Liver (tissue), 9 donors: ENCODE data around the gene ARNT2. TPM values are rescaled to one million over a fixed set of nuclear protein-coding genes. Genes with fewer than 3 reads are reported as not detected.

Experiments used
- DNase-seq: peaks from one replicate; pipeline ENCODE4 v3.0.0-alpha.2; 2017; ENCODE audit warnings: low spot score
- H3K27ac ChIP-seq, 2 donors: one replicate each; pipeline ENCODE4 v1.7.0; 2013; ENCODE audit warnings: inconsistent platforms in 2 of 2, low read length in 2 of 2, control low read depth in 1 of 2, low read depth in 1 of 2, mild to moderate bottlenecking in 1 of 2
- H3K27me3 ChIP-seq, 4 donors: one replicate each; pipeline versions ENCODE4 v1.6.1 to v1.7.0; 2013; ENCODE audit warnings: low read length in 3 of 4, inconsistent platforms in 1 of 4, mild to moderate bottlenecking in 1 of 4, moderate library complexity in 1 of 4; ENCODE audit not compliant: control insufficient read depth in 4 of 4, insufficient read depth in 4 of 4
- H3K36me3 ChIP-seq, 4 donors: one replicate each; pipeline versions ENCODE4 v1.6.1 to v1.7.0; 2013; ENCODE audit warnings: low read length in 3 of 4, mild to moderate bottlenecking in 3 of 4, low read depth in 1 of 4, moderate library complexity in 1 of 4; ENCODE audit not compliant: control insufficient read depth in 4 of 4, insufficient read depth in 3 of 4
- H3K4me1 ChIP-seq, 4 donors: one replicate each; pipeline versions ENCODE4 v1.6.1 to v1.7.0; 2013; ENCODE audit warnings: low read length in 3 of 4, mild to moderate bottlenecking in 3 of 4, moderate library complexity in 1 of 4; ENCODE audit not compliant: control insufficient read depth in 4 of 4, insufficient read depth in 4 of 4
- H3K4me3 ChIP-seq, 3 donors: one replicate each; pipeline versions ENCODE4 v1.6.1 to v1.7.0; 2013; ENCODE audit warnings: low read length in 3 of 3, control low read depth in 1 of 3, low read depth in 1 of 3, mild to moderate bottlenecking in 1 of 3
- H3K9ac ChIP-seq, 2 donors: one replicate each; pipeline ENCODE4 v1.7.0; 2013; ENCODE audit warnings: low read length in 2 of 2, mild to moderate bottlenecking in 2 of 2, moderate library complexity in 2 of 2, control low read depth in 1 of 2, low read depth in 1 of 2
- H3K9me3 ChIP-seq, 4 donors: one replicate each; pipeline versions ENCODE4 v1.6.1 to v1.7.0; 2013; ENCODE audit warnings: low read length in 3 of 4; ENCODE audit not compliant: control insufficient read depth in 4 of 4
- EGR1 ChIP-seq, 2 donors: IDR thresholded peaks; 2 replicates each; pipeline ENCODE4 v1.6.1; 2016 to 2018; ENCODE audit warnings: antibody characterized with exemption in 2 of 2, low read depth in 2 of 2
- FOXA1 ChIP-seq: IDR thresholded peaks from 2 replicates; pipeline ENCODE4 v1.6.1; 2016; ENCODE audit warnings: antibody characterized with exemption
- FOXA2 ChIP-seq: IDR thresholded peaks from 2 replicates; pipeline ENCODE4 v1.6.1; 2016; ENCODE audit warnings: antibody characterized with exemption
- GABPA ChIP-seq, 2 donors: IDR thresholded peaks in 1 of 2; conservative IDR thresholded peaks in 1 of 2; 2 replicates each; pipeline ENCODE4 v1.6.1; 2016; ENCODE audit warnings: antibody characterized with exemption in 2 of 2, mild to moderate bottlenecking in 1 of 2, moderate library complexity in 1 of 2
- HNF4A ChIP-seq, 2 donors: conservative IDR thresholded peaks; 2 replicates each; pipeline ENCODE4 v1.6.1; 2016; ENCODE audit warnings: antibody characterized with exemption in 2 of 2, mild to moderate bottlenecking in 2 of 2
- HNF4G ChIP-seq: IDR thresholded peaks from 2 replicates; pipeline ENCODE4 v1.6.1; 2016; ENCODE audit warnings: antibody characterized with exemption
- JUND ChIP-seq, 2 donors: IDR thresholded peaks; 2 replicates each; pipeline ENCODE4 v1.6.1; 2016; ENCODE audit warnings: antibody characterized with exemption in 2 of 2
- NR2F2 ChIP-seq: IDR thresholded peaks from 2 replicates; pipeline ENCODE4 v1.6.1; 2016; ENCODE audit warnings: antibody characterized with exemption
- RAD21 ChIP-seq, 2 donors: IDR thresholded peaks; 2 replicates each; pipeline ENCODE4 v1.6.1; 2016; ENCODE audit warnings: antibody characterized with exemption in 2 of 2, mild to moderate bottlenecking in 2 of 2
- RXRA ChIP-seq, 2 donors: IDR thresholded peaks; 2 replicates each; pipeline ENCODE4 v1.6.1; 2017 to 2018; ENCODE audit warnings: antibody characterized with exemption in 2 of 2, mild to moderate bottlenecking in 1 of 2
- SP1 ChIP-seq: IDR thresholded peaks from 2 replicates; pipeline ENCODE4 v1.6.1; 2018; ENCODE audit warnings: antibody characterized with exemption, mild to moderate bottlenecking
- TAF1 ChIP-seq: conservative IDR thresholded peaks from 2 replicates; pipeline ENCODE4 v1.6.1; 2016; ENCODE audit warnings: antibody characterized with exemption, mild to moderate bottlenecking
- YY1 ChIP-seq: IDR thresholded peaks from 2 replicates; pipeline ENCODE4 v1.6.1; 2016; ENCODE audit warnings: antibody characterized with exemption, mild to moderate bottlenecking
- WGBS: extraction: QIAGEN DNeasy Blood & Tissue Kit; methylation state at CpG from one replicate; pipeline ENCODE4 v1.1.7; 2013; 5-methylcytosine and 5-hydroxymethylcytosine counted together
- polyA plus RNA-seq, 2 donors: library from polyadenylated mRNA; stranded (reverse) in 1 of 2; unstranded in 1 of 2; fragments of 200-250 nt in 1 of 2; fragments of >200 nt in 1 of 2; fragmentation: Nextera tagmentation in 1 of 2; extraction: Ambion mirVana in 1 of 2; gene quantifications; one replicate each; pipeline versions ENCODE4 v1.2.1 to v1.2.3, GENCODE V29; 2013 to 2015
- total RNA-seq, 2 donors: library from RNA; depleted of rRNA; stranded (reverse); fragments of >200 nt; gene quantifications; one replicate each; pipeline ENCODE4 v1.2.3, GENCODE V29; 2014
- TF ChIP-seq, protein P1 (sequence below): fragments of 150-350 bp; IDR thresholded peaks from 2 replicates; pipeline ENCODE4 v1.5.1; 2017; ENCODE audit warnings: improper control_type of control experiment, low read depth, low read length; ENCODE audit not compliant: missing input control
- TF ChIP-seq, protein P2 (sequence below): IDR thresholded peaks from 2 replicates; pipeline ENCODE4 v1.6.1; 2016; ENCODE audit warnings: antibody characterized with exemption
- TF ChIP-seq, protein P3 (sequence below): IDR thresholded peaks from 2 replicates; pipeline ENCODE4 v1.6.1; 2016; ENCODE audit warnings: antibody characterized with exemption, mild to moderate bottlenecking
- TF ChIP-seq, protein P4 (sequence below): IDR thresholded peaks from 2 replicates; pipeline ENCODE4 v1.6.1; 2016; ENCODE audit warnings: antibody characterized with exemption
- TF ChIP-seq, protein P5 (sequence below): IDR thresholded peaks from 2 replicates; pipeline ENCODE4 v1.6.1; 2016; ENCODE audit warnings: antibody characterized with exemption
- donor health status: healthy.
- donor health status: healthy.
- donor health status: healthy.
- donor health status: healthy.
- donor health status: healthy.

The ARNT2 gene
- total and polyA plus RNA-seq, 4 donors, result 0.17 to 0.92 (median 0.54) TPM

DNA sequence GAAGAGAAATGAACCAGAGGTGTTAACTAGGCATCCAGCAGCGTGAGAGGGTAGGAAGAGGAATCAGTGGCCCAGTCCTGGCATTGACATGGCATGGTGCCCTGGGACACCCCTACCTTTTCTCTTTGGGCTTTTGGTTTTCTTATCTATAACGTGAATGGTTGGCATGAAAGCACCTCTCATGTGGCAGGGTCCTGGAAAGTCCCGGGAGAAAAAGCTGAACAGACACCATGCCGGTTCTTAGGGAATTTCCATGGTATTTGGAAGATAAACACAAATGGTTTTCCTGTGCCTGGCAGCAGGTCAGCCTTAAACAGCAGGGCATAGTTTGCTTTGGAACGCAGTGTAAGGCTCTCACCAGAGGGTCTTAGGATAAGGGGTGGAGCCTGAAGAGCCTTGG lies 15.4 kb downstream of the ARNT2 start:
- H3K9ac ChIP-seq, result no peak overlapping the region
- no peak overlapping the region for H3K4me3 ChIP-seq
- H3K27me3 ChIP-seq, result peaks cover 0 to 5% (median 0%) of the 10 kb centered on the region in 4 donors
- 19% methylated on average over 5 of the region's 5 CpGs for WGBS
- DNase-seq, result no peak
- H3K27ac ChIP-seq, result no peak overlapping the region
- no peak for TF ChIP-seq FOXA1
- no peak for TF ChIP-seq YY1
- TF ChIP-seq SP1, result no peak
- TF ChIP-seq, protein P1, sequence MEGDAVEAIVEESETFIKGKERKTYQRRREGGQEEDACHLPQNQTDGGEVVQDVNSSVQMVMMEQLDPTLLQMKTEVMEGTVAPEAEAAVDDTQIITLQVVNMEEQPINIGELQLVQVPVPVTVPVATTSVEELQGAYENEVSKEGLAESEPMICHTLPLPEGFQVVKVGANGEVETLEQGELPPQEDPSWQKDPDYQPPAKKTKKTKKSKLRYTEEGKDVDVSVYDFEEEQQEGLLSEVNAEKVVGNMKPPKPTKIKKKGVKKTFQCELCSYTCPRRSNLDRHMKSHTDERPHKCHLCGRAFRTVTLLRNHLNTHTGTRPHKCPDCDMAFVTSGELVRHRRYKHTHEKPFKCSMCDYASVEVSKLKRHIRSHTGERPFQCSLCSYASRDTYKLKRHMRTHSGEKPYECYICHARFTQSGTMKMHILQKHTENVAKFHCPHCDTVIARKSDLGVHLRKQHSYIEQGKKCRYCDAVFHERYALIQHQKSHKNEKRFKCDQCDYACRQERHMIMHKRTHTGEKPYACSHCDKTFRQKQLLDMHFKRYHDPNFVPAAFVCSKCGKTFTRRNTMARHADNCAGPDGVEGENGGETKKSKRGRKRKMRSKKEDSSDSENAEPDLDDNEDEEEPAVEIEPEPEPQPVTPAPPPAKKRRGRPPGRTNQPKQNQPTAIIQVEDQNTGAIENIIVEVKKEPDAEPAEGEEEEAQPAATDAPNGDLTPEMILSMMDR, result no peak
- TF ChIP-seq, protein P2, sequence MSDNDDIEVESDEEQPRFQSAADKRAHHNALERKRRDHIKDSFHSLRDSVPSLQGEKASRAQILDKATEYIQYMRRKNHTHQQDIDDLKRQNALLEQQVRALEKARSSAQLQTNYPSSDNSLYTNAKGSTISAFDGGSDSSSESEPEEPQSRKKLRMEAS, result no peak
- TF ChIP-seq, protein P3, sequence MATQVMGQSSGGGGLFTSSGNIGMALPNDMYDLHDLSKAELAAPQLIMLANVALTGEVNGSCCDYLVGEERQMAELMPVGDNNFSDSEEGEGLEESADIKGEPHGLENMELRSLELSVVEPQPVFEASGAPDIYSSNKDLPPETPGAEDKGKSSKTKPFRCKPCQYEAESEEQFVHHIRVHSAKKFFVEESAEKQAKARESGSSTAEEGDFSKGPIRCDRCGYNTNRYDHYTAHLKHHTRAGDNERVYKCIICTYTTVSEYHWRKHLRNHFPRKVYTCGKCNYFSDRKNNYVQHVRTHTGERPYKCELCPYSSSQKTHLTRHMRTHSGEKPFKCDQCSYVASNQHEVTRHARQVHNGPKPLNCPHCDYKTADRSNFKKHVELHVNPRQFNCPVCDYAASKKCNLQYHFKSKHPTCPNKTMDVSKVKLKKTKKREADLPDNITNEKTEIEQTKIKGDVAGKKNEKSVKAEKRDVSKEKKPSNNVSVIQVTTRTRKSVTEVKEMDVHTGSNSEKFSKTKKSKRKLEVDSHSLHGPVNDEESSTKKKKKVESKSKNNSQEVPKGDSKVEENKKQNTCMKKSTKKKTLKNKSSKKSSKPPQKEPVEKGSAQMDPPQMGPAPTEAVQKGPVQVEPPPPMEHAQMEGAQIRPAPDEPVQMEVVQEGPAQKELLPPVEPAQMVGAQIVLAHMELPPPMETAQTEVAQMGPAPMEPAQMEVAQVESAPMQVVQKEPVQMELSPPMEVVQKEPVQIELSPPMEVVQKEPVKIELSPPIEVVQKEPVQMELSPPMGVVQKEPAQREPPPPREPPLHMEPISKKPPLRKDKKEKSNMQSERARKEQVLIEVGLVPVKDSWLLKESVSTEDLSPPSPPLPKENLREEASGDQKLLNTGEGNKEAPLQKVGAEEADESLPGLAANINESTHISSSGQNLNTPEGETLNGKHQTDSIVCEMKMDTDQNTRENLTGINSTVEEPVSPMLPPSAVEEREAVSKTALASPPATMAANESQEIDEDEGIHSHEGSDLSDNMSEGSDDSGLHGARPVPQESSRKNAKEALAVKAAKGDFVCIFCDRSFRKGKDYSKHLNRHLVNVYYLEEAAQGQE, result no peak
- no peak for TF ChIP-seq GABPA (IDR thresholded peaks at IDR 0.05 in 1 of 2, conservative IDR thresholded peaks at IDR 0.05 in 1 of 2)
- no peak for TF ChIP-seq RXRA (IDR thresholded peaks at IDR 0.05)
- TF ChIP-seq, protein P4, sequence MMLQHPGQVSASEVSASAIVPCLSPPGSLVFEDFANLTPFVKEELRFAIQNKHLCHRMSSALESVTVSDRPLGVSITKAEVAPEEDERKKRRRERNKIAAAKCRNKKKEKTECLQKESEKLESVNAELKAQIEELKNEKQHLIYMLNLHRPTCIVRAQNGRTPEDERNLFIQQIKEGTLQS, result no peak
- TF ChIP-seq, protein P5, sequence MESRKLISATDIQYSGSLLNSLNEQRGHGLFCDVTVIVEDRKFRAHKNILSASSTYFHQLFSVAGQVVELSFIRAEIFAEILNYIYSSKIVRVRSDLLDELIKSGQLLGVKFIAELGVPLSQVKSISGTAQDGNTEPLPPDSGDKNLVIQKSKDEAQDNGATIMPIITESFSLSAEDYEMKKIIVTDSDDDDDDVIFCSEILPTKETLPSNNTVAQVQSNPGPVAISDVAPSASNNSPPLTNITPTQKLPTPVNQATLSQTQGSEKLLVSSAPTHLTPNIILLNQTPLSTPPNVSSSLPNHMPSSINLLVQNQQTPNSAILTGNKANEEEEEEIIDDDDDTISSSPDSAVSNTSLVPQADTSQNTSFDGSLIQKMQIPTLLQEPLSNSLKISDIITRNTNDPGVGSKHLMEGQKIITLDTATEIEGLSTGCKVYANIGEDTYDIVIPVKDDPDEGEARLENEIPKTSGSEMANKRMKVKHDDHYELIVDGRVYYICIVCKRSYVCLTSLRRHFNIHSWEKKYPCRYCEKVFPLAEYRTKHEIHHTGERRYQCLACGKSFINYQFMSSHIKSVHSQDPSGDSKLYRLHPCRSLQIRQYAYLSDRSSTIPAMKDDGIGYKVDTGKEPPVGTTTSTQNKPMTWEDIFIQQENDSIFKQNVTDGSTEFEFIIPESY, result no peak
- TF ChIP-seq HNF4A (conservative IDR thresholded peaks at IDR 0.05), result no peak
- no peak for TF ChIP-seq FOXA2
- TF ChIP-seq RAD21 (IDR thresholded peaks at IDR 0.05), result no peak
- no peak for TF ChIP-seq NR2F2
- TF ChIP-seq EGR1 (IDR thresholded peaks at IDR 0.05; ENCODE audit: low read depth in 2 of 2), result no peak
- no peak for TF ChIP-seq JUND (IDR thresholded peaks at IDR 0.05)
- no peak for TF ChIP-seq TAF1
- no peak for TF ChIP-seq HNF4G
- H3K9me3 ChIP-seq, result no peaks in the 10 kb centered on the region
- peaks cover 0 to 1% (median 0%) of the 10 kb centered on the region in 4 donors for H3K4me1 ChIP-seq
- H3K36me3 ChIP-seq, result no peaks in the 10 kb centered on the region
